Uterus (tissue), 4 donors: Measurements from ENCODE around the gene WDR20. TPM values are rescaled to one million over a fixed set of nuclear protein-coding genes. Genes with fewer than 3 reads are reported as not detected.

Source experiments
- DNase-seq, 2 donors: peaks; one replicate each; pipeline ENCODE4 v3.0.0-alpha.2; 2019 to 2020
- H3K27ac ChIP-seq, 2 donors: fragments of 200-600 bp; sonication (generic); 1 replicate in 1 of 2; 2 replicates in 1 of 2; pipeline ENCODE4 v1.5.1; 2016 to 2018
- H3K27me3 ChIP-seq, 2 donors: fragments of 200-600 bp; sonication (generic); one replicate each; pipeline ENCODE4 v1.5.1; 2018 to 2019; ENCODE audit warnings: control low read depth in 1 of 2
- H3K36me3 ChIP-seq, 2 donors: fragments of 200-600 bp; sonication (generic); one replicate each; pipeline ENCODE4 v1.5.1; 2019; ENCODE audit warnings: control low read depth in 1 of 2
- H3K4me1 ChIP-seq, 2 donors: fragments of 200-600 bp; sonication (generic); one replicate each; pipeline ENCODE4 v1.5.1; 2018 to 2019; ENCODE audit warnings: control low read depth in 1 of 2
- H3K4me3 ChIP-seq, 2 donors: fragments of 200-600 bp; sonication (generic); 1 replicate in 1 of 2; 2 replicates in 1 of 2; pipeline ENCODE4 v1.5.1; 2018 to 2019; ENCODE audit warnings: mild to moderate bottlenecking in 1 of 2
- H3K9me3 ChIP-seq, 2 donors: fragments of 200-600 bp; sonication (generic); one replicate each; pipeline ENCODE4 v1.5.1; 2019; ENCODE audit warnings: control low read depth in 1 of 2
- CTCF ChIP-seq, 4 experiments: fragments of 200-600 bp in 2 of 4; fragments of 450-650 bp in 2 of 4; sonication (generic) in 2 of 4; IDR thresholded peaks; one replicate each; pipeline ENCODE4 v1.5.1; 2016 to 2019; ENCODE audit warnings: antibody characterized with exemption in 4 of 4, mild to moderate bottlenecking in 2 of 4, moderate library complexity in 1 of 4
- POLR2A ChIP-seq, 2 donors: fragments of 450-650 bp; IDR thresholded peaks; one replicate each; pipeline ENCODE4 v1.6.1; 2016; ENCODE audit warnings: antibody characterized with exemption in 2 of 2, mild to moderate bottlenecking in 1 of 2, moderate library complexity in 1 of 2
- intact Hi-C: fragments of 100-400 bp; cut with DNase I; formaldehyde crosslinking; loops from one replicate; pipeline ENCODE4 v1.15.1; 2023; ENCODE audit warnings: low total_unique reads
- total RNA-seq, 4 donors: library from RNA; depleted of rRNA in 3 of 4; stranded (reverse); fragments of >200 nt in 3 of 4; gene quantifications; one replicate each; pipeline versions ENCODE4 v1.1.0 to v1.2.4, GENCODE V29; 2014 to 2023
- donor health status: DM: yes; HTN: yes; CAD: no.

The WDR20 gene
- total RNA-seq, 4 donors from 2014 or later: 45.9 to 81.8 (median 53.7) TPM

GRCh38 chr14:102250636-102251035, 110.9 kb downstream of the WDR20 start:
- Histone ChIP-seq H3K4me3 (no peak overlapping the region), H3K4me1 (peaks cover 0 to 6% of the 10 kb centered on the region in 2 donors), H3K27me3 (no peaks in the 10 kb centered on the region), H3K9me3 (no peaks in the 10 kb centered on the region), H3K27ac (no peak overlapping the region), H3K36me3 (no peaks in the 10 kb centered on the region)
- TF ChIP-seq POLR2A (IDR thresholded peaks at IDR 0.05) (no peak), CTCF (IDR thresholded peaks at IDR 0.05) (no peak)
- intact Hi-C loops: no loop called here
- DNase-seq: no peak

- no peaks in the 10 kb centered on the region for H3K36me3 ChIP-seq
- no peaks in the 10 kb centered on the region for H3K27me3 ChIP-seq
- TF ChIP-seq CTCF (IDR thresholded peaks at IDR 0.05): no peak
- TF ChIP-seq POLR2A (IDR thresholded peaks at IDR 0.05): no peak
- no peaks in the 10 kb centered on the region for H3K9me3 ChIP-seq
- DNase-seq: no peak
- peaks cover 0 to 6% of the 10 kb centered on the region in 2 donors for H3K4me1 ChIP-seq
- H3K27ac ChIP-seq: no peak overlapping the region
- no peak overlapping the region for H3K4me3 ChIP-seq
- intact Hi-C loops: no loop called here
These were observed 111.5 kb downstream of the WDR20 start for GRCh38 chr14:102251161-102251560.

- TF ChIP-seq POLR2A (IDR thresholded peaks at IDR 0.05) (no peak), CTCF (IDR thresholded peaks at IDR 0.05) (no peak)
- DNase-seq: no peak
- intact Hi-C loops: no loop called here
- H3K4me1 ChIP-seq: peaks cover 0 to 6% of the 10 kb centered on the region in 2 donors
- no peaks in the 10 kb centered on the region for H3K27me3 ChIP-seq
- no peak overlapping the region for H3K4me3 ChIP-seq
- no peaks in the 10 kb centered on the region for H3K36me3 ChIP-seq
- no peak overlapping the region for H3K27ac ChIP-seq
- no peaks in the 10 kb centered on the region for H3K9me3 ChIP-seq
These were observed 113.4 kb downstream of the WDR20 start for GRCh38 chr14:102252834-102253801.

- Histone ChIP-seq H3K9me3 (no peaks in the 10 kb centered on the region), H3K27me3 (no peaks in the 10 kb centered on the region), H3K4me3 (no peak overlapping the region), H3K27ac (peak overlapping the region; percentile 64 to 85), H3K4me1 (peaks cover 0 to 6% of the 10 kb centered on the region in 2 donors), H3K36me3 (no peaks in the 10 kb centered on the region)
- DNase-seq: peak in 1 of 2 donors; percentile 34
- intact Hi-C loops: no loop called here
- no peak for TF ChIP-seq POLR2A (IDR thresholded peaks at IDR 0.05)
- no peak for TF ChIP-seq CTCF (IDR thresholded peaks at IDR 0.05)
These were observed 115.9 kb downstream of the WDR20 start for GRCh38 chr14:102255401-102256190.
